ENCODE data around the gene ERCC1. TPM values are rescaled to one million over a fixed set of nuclear protein-coding genes. Genes with fewer than 3 reads are reported as not detected.
"Not testable (repeated sequence)": the region's sequence is repeated elsewhere in the genome, so short reads cannot be mapped to it uniquely, and the experiment has no call there.

The ERCC1 gene
- total and polyA plus RNA-seq, 2 donors: 50.3 to 64.0 TPM

DNA sequence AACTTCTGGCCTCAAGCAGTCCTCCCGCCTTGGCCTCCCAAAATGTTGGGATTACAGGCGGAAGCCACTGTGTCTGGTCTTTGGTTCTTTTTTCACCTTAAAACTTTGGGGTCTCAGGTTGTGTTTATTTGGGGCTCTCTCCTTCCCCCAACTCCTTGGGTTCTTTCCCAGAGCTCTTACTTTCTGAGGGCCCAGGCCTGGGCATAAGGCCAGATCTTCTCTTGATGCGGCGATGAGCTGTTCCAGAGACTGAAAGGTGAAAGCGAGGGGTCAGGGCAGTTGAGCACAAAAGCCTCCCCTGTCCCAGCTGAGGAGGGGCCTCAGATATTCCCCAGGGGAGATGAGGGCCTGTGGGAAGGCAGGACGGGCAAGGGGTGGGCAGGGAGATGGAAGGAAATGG is 10.2 kb downstream of the ERCC1 start:
- no peaks in the 10 kb centered on the region for H3K4me1 ChIP-seq (ENCODE audit: insufficient read depth)
- H3K4me3 ChIP-seq (ENCODE audit: low read depth, low read length): no peak overlapping the region
- WGBS: 79% methylated on average over 6 of the region's 6 CpGs
- H3K36me3 ChIP-seq (ENCODE audit: insufficient read depth): peaks cover 6% of the 10 kb centered on the region
- no peak for DNase-seq (ENCODE audit: extremely low spot score)
- no peak overlapping the region for H3K27ac ChIP-seq (ENCODE audit: low read depth)

DNA sequence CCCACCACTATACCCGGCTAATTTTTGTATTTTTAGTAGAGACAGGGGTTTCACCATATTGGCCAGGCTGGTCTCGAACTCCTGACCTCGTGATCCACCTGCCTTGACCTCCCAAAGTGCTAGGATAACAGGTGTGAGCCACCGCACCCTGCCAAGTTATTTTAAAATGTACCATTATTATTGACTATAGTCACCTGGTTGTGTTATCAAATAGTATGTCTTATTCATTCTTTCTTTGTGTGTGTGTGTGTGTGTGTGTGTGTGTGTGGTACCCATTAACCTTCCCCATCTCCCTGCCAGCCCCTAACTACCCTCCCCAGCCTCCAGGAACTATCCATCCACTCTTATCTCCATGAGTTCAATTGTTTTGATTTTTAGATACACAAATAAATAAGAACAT is 13.4 kb downstream of the ERCC1 start:
- WGBS: 94% methylated on average over 4 of the region's 4 CpGs

DNA sequence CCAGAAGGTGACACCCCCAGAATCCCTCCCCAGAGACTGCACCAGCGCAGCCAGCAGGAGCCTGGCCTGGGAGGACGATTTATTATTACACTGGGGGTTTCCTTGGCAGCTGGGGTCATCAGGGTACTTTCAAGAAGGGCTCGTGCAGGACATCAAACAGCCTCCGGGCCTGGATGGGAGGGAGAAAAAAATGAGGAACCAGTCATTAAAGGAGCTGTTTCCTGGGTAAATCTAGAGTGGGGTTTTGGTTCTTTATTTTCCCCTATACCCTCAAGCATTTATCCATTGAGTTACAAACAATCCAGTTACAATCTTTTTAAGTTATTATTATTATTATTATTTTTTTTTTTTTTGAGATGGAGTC is 14.2 kb downstream of the ERCC1 start:
- Histone ChIP-seq H3K36me3 (ENCODE audit: insufficient read depth) (peaks cover 2% of the 10 kb centered on the region), H3K4me1 (ENCODE audit: insufficient read depth) (no peaks in the 10 kb centered on the region), H3K4me3 (ENCODE audit: low read depth, low read length) (no peak overlapping the region), H3K27ac (ENCODE audit: low read depth) (no peak overlapping the region)
- 48% methylated on average over 4 of the region's 4 CpGs for WGBS
- no peak for DNase-seq (ENCODE audit: extremely low spot score)

More for the DNA sequence above, 13.4 kb downstream of the ERCC1 start:
- not testable (repeated sequence) for H3K27ac ChIP-seq (ENCODE audit: low read depth); H3K4me3 ChIP-seq (ENCODE audit: low read depth, low read length); DNase-seq (ENCODE audit: extremely low spot score); H3K4me1 ChIP-seq (ENCODE audit: insufficient read depth); H3K36me3 ChIP-seq (ENCODE audit: insufficient read depth)

DNA sequence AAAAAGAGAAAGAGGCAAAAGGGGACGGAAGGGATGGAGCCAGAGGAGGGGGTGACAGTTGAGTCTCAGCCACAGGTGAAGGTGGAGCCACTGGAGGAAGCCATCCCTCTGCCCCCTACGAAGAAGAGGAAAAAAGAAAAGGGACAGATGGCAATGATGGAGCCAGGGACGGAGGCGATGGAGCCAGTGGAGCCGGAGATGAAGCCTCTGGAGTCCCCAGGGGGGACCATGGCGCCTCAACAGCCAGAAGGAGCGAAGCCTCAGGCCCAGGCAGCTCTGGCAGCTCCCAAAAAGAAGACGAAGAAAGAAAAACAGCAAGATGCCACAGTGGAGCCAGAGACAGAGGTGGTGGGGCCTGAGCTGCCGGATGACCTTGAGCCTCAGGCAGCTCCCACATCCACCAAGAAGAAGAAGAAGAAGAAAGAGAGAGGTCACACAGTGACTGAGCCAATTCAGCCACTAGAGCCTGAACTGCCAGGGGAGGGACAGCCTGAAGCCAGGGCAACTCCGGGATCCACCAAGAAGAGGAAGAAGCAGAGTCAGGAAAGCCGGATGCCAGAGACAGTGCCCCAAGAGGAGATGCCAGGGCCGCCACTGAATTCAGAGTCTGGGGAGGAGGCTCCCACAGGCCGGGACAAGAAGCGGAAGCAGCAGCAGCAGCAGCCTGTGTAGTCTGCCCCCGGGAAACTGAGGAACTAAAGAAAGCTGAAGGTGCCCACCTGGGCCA is 14.7 kb downstream of the ERCC1 start:
- no peak for DNase-seq (ENCODE audit: extremely low spot score)
- WGBS: 83% methylated on average over 15 of the region's 15 CpGs
- no peak overlapping the region for H3K4me3 ChIP-seq (ENCODE audit: low read depth, low read length)
- H3K27ac ChIP-seq (ENCODE audit: low read depth): no peak overlapping the region
- H3K36me3 ChIP-seq (ENCODE audit: insufficient read depth): no peaks in the 10 kb centered on the region
- no peaks in the 10 kb centered on the region for H3K4me1 ChIP-seq (ENCODE audit: insufficient read depth)

DNA sequence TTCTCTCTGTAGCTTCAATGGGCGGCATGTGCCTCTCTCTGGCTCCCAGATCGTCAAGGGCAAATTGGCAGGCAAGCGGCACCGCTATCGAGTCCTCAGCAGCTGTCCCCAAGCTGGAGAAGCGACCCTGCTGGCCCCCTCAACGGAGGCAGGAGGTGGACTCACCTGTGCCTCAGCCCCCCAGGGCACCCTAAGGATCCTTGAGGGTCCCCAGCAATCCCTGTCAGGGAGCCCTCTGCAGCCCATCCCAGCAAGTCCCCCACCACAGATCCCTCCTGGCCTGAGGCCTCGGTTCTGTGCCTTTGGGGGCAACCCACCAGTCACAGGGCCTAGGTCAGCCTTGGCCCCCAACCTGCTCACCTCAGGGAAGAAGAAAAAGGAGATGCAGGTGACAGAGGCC is 15.6 kb downstream of the ERCC1 start:
- Histone ChIP-seq H3K27ac (ENCODE audit: low read depth) (no peak overlapping the region), H3K4me3 (ENCODE audit: low read depth, low read length) (no peak overlapping the region), H3K4me1 (ENCODE audit: insufficient read depth) (no peaks in the 10 kb centered on the region), H3K36me3 (ENCODE audit: insufficient read depth) (no peaks in the 10 kb centered on the region)
- no peak for DNase-seq (ENCODE audit: extremely low spot score)
- 88% methylated on average over 8 of the region's 8 CpGs for WGBS

DNA sequence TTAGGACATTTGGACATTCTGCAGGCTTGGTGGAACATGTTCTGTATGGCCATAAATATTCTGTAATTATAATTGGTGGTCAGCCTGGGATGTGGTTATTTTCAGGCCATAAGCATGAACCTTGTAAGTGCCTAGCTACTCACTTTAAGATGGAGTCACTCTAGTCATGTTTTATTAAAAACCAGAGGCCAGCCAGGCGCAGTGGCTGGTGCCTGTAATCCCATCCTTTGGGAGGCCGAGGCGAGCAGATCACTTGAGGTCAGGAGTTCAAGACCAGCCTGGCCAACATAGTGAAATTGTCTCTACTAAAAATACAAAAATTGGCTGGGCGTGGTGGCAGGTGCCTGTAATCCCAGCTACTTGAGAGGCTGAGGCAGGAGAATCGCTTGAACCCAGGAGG is 16.1 kb downstream of the ERCC1 start:
- H3K4me3 ChIP-seq (ENCODE audit: low read depth, low read length); H3K36me3 ChIP-seq (ENCODE audit: insufficient read depth); H3K27ac ChIP-seq (ENCODE audit: low read depth); H3K4me1 ChIP-seq (ENCODE audit: insufficient read depth); DNase-seq (ENCODE audit: extremely low spot score): not testable (repeated sequence)
- 78% methylated on average over 5 of the region's 5 CpGs for WGBS

DNA sequence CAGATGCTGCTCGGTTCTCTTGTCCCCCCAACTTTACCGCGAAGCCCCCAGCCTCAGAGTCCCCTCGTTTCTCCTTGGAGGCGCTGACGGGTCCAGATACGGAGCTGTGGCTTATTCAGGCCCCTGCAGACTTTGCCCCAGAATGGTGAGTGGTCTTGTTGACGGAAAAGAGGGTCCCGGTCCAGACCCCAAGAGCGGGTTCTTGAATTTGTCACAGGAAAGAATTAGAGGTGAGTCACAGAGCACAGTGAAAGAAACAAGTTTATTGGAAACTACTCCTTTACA is 16.7 kb downstream of the ERCC1 start:
- Histone ChIP-seq H3K4me1 (ENCODE audit: insufficient read depth) (no peaks in the 10 kb centered on the region), H3K27ac (ENCODE audit: low read depth) (no peak overlapping the region), H3K36me3 (ENCODE audit: insufficient read depth) (no peaks in the 10 kb centered on the region), H3K4me3 (ENCODE audit: low read depth, low read length) (peak overlapping the region; percentile 56)
- no peak for DNase-seq (ENCODE audit: extremely low spot score)
- 2% methylated on average over 10 of the region's 10 CpGs for WGBS

DNA sequence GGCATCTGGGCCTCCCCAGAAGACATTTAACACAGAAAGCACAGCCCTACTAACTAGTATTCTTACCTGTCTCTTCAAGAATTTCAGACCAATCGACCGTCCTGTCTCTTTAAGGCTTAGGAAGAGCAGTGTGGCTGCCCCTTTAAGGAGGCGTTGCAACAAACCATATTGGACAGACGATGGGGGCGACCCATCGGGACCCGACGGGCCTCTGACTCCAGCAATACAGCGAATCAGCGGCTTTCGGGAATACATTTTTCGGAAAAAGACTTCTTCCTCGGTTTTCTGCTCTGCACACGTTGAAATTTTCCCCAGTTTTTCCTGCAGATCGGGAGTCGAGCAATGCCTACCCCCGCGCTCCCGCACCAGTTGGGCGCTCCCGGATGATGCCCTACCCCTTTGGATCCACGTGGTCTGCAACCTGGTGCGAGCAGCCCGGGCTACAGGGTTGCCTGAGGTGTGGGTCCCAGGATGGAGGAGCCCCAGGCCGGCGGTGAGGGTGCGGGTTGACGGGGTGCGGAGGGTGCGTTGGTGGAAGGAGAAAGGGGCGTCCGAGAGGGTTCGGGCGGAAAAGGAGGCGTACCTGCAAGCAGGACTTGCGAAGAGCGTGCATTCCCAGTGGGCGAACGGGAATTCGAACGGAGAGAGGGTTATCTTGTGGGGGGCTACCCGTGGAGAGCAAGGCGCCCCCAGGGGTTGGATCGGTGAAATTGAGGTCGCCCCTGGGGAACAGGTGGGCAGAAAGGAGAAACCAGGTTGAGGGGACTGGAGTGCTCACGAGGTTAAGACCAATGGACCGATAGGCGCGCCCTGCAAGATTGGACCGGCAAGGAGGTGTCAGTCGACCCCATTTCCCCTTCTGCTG is 17.3 kb downstream of the ERCC1 start, which contains the start of gene POLR1G:
POLR1G (plus strand) TSS at position 419 of the 865 bp plus-strand sequence; CDS start at position 472, 53 bp downstream.
- no peaks in the 10 kb centered on the region for H3K36me3 ChIP-seq (ENCODE audit: insufficient read depth)
- H3K4me3 ChIP-seq (ENCODE audit: low read depth, low read length): peak within 1 kb of the TSS; percentile 56
- WGBS: under 1% methylated on average over 51 of the region's 51 CpGs
- no peaks in the 10 kb centered on the region for H3K4me1 ChIP-seq (ENCODE audit: insufficient read depth)
- peak within 1 kb of the TSS; percentile 63 for H3K27ac ChIP-seq (ENCODE audit: low read depth)
- peak; percentile 87 for DNase-seq (ENCODE audit: extremely low spot score)

DNA sequence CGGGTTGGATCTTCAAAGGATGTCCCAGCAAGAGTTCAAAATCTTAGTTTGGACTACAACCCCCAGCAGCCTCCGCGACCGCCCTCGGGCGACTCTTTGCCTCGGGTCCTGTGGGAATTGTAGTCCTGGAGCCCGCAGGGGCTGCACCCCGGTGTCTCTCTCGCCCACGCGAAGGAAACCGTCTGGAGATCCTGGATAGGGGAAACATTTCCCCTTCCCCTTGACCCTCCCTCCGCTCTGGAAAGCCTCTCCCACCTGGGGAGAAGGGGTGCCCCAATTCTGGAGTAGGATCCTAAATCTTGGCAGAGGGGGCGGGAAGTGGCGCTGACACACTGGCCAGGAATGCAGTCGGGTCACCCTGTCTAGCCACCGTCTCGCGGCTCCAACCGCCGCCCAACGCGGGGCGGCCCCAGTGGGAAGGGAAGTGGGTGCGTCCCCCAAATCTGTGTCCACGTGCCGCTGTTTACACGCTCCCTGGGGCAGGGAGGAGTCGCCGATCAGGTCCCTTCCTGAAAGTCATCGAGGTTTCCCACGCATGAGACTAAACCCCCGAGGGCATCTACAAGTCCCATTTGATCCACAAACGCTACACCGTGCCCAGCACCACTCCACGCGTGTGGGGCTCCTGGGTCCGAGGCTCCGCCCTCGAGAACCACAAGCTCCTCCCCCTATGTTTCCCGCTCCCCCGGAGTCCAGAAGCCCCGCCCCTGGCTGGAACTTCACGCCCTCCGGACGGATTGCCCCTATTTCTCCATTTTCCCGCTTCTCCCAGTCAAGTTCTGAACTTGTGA is 18.1 kb downstream of the ERCC1 start:
- Histone ChIP-seq H3K36me3 (ENCODE audit: insufficient read depth) (no peaks in the 10 kb centered on the region), H3K4me3 (ENCODE audit: low read depth, low read length) (peak overlapping the region; percentile 56), H3K4me1 (ENCODE audit: insufficient read depth) (no peaks in the 10 kb centered on the region), H3K27ac (ENCODE audit: low read depth) (peak overlapping the region; percentile 63)
- under 1% methylated on average over 48 of the region's 48 CpGs for WGBS
- DNase-seq (ENCODE audit: extremely low spot score): peak; percentile 86

DNA sequence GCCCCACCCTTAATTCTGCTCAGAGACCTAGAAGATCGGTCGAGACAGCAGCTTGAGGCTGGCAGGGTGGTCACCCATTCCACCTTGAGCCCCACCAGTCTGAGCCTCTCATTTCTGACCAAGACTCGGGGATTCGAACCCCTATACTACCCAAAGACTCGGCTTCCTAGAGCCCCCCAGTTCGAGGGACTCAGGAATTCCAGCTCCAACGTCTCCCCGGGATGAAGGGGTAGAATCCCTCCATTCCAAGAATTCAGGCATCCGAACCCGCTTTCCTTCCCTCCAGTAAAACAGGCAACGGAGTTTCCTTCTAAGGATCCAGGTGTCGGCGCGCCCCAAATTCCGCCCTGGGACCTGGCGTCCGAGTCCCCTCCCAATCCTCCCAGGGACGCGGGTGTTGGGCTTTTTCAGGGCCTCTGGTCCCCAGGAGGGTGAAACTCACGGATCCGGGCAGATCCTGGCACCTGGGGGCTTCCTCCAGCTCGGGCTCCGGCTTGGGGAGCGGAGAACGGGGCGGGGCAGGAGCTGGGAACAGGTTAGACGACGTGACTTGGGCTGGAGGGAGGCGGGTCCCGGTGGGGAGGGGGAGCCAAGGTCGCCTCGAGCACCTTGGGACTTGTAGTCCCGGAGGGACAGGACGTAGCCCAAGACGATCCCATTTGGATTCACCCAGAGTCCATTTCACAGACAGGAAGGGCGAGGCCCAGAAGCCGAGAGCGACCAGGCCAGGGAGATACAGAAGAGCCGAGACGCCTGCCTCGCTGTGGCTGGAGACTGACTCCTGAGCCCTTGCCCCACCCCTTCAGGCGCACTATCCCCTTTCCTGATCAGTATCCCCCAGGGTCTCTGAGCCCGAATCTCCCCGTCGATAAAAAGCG is 18.9 kb downstream of the ERCC1 start, which contains the start of gene PPP1R13L:
PPP1R13L (minus strand) TSS at position 513 of the 878 bp plus-strand sequence. CDS start 6,751 bp downstream, outside the sequence.
- WGBS: 7% methylated on average over 46 of the region's 46 CpGs
- Histone ChIP-seq H3K4me1 (ENCODE audit: insufficient read depth) (no peaks in the 10 kb centered on the region), H3K36me3 (ENCODE audit: insufficient read depth) (no peaks in the 10 kb centered on the region), H3K4me3 (ENCODE audit: low read depth, low read length) (peak within 1 kb of the TSS; percentile 56), H3K27ac (ENCODE audit: low read depth) (peak within 1 kb of the TSS; percentile 85)
- DNase-seq (ENCODE audit: extremely low spot score): no peak

DNA sequence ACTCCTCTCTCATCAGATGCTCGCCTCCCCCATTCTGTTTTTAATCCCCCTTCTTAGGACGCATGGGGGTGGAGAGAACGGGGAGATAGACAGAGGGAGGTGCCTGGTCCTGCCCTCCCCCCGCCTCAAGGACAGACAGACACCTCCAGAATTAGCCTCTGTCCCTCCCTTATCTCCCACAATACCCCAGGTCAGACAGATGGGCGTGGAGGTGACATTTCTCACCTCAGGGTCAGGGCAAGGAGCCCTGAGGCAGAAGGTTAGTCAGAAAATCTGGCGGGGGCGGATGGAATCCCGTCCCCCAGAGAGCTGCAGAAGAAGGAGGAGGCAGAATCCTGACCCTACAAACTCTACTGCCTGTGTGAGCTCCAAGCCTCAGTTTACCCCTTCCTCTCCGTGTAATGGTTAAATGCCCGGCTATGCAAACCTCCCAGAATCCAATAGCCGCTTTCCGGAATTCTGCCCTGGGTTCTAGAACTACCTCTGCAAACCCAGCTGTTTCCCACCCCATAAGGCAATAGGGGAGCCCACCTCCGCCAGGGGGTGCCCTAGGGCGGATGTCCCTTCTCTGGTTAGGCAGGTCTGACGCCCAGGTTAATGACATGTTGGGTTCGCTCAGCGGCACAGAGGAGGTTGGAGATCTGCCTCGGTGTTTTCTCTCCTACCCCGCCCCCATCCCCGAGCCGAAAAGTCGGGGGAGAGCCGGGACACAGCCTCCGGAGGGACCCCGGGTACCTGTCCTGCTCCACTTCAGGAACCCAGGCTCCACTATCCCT is 19.7 kb downstream of the ERCC1 start:
- 21% methylated on average over 25 of the region's 25 CpGs for WGBS
- Histone ChIP-seq H3K27ac (ENCODE audit: low read depth) (peak overlapping the region; percentile 85), H3K4me3 (ENCODE audit: low read depth, low read length) (peak overlapping the region; percentile 56), H3K4me1 (ENCODE audit: insufficient read depth) (no peaks in the 10 kb centered on the region), H3K36me3 (ENCODE audit: insufficient read depth) (no peaks in the 10 kb centered on the region)
- DNase-seq (ENCODE audit: extremely low spot score): no peak

DNA sequence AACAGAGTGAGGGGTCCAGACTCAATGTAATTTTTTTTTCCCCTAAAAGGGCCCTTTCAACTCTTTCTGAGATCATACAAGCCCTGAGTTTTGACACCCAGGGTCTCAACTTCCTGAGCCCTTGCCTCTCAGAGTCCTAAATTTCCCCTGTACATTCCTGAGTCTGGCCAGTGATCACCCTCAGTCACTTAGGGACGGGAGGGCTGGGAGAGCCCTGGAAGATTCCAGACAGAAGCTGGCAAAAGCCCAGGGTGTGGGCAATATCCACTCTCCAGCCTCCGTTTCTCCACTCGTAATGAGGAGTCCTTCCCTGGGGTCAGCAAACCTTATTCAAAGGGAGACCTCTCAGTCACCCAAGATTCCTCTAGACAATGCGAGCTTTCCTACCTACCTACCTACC is 20.4 kb downstream of the ERCC1 start:
- DNase-seq (ENCODE audit: extremely low spot score): no peak
- WGBS: 59% methylated on average over 4 of the region's 4 CpGs
- no peaks in the 10 kb centered on the region for H3K36me3 ChIP-seq (ENCODE audit: insufficient read depth)
- no peak overlapping the region for H3K4me3 ChIP-seq (ENCODE audit: low read depth, low read length)
- no peaks in the 10 kb centered on the region for H3K4me1 ChIP-seq (ENCODE audit: insufficient read depth)
- peak overlapping the region; percentile 48 for H3K27ac ChIP-seq (ENCODE audit: low read depth)
